HG03378 (cell line): ENCODE results near the gene FAM107B.

Experiments used
- ATAC-seq: cut with Tn5 transposase; IDR thresholded peaks from one replicate; pipeline ENCODE4 v1.9.1; 2021; ENCODE audit warnings: mild to moderate bottlenecking, moderate library complexity; ENCODE audit not compliant: unreplicated experiment

The FAM107B gene

GRCh38 chr10:14476641-14477407 lies 297.9 kb downstream of the FAM107B start:
- no peak for ATAC-seq

DNA sequence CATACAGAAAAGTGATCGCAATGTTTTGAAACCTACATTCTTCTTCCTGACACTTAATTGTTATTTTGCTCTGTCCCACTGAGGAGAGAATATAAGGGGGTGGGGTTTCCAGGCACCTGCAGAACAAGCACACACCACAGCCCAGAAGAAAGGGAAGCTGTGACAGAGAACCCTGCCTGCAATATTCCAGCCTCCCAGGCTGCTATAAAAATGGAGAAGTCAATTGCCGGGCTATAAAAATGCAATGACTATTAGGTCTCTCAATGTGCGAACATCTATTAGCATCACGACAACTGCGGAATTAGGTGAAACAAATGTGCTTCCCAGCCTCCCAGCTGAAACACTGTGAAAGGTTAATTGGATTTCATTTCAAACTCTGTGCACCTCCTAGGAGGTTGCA lies 298.7 kb downstream of the FAM107B start:
- ATAC-seq = no peak

GRCh38 chr10:14474656-14475055 lies 300.0 kb downstream of the FAM107B start:
- no peak for ATAC-seq

DNA sequence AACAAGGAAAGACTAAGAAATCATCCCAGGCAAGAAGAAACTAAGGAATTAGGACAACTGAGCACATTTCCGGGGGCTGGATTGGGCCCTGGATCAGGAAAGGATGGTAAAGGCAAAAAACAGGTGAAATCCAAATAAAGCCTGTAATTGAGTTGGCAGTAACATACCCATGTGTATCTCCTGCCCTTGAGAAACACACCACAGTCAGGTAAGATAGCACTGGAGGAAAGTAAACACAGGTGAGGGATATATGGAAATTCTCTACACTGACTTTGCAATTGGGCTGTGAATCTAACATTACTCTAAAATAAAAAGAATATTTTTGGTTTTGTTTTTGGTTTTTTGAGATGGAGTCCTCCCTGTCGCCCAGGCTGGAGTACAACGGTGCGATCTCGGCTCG lies 303.8 kb downstream of the FAM107B start:
- ATAC-seq = no peak

DNA sequence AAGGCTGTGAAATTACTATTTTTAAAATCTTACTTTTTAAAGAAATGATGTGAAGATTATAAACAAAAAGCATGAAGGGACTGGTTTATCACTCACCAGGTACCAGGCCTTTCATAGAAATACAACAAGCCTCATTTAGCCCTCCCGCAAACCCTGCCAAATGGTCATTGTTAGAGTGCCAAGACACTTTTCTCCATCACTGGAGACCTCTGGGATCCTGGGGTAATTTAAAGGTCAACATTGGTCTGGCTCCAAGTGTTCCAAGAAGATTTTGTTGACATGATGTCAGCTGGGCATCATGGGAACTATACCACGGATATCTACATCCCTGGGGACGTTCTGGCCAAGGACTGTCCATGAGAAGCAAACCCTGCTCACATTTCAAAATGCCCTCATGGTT lies 306.0 kb downstream of the FAM107B start:
- ATAC-seq = no peak
